Activated CD4-positive, alpha-beta T cell treated with anti-CD3 and anti-CD28 coated beads, Interleukin-2, amount 10 ng/mL, durations not matched to agents 7 days and 5 days (primary cell): ENCODE data around the gene OR1L4. TPM values are rescaled to one million over a fixed set of nuclear protein-coding genes. Genes with fewer than 3 reads are reported as not detected.

Experiments used
- CTCF ChIA-PET: fragments of 350-600 bp; sonication (Branson Sonifier 250); formaldehyde crosslinking; loops from one replicate; lab custom pipeline; 2021; ENCODE audit warnings: antibody characterized with exemption; lab: Charles Lee
- POLR2A ChIA-PET: fragments of 350-600 bp; sonication (Branson Sonifier 250); formaldehyde crosslinking; loops from one replicate; lab custom pipeline; 2021; ENCODE audit warnings: antibody characterized with exemption; lab: Charles Lee
- DNase-seq: peaks from one replicate; pipeline ENCODE4 v3.0.0-alpha.2; 2020
- H3K27ac Mint-ChIP-seq: one replicate; pipeline ENCODE4 v1.8.0; 2021; ENCODE audit warnings: mild to moderate bottlenecking, moderate library complexity, mixed read lengths
- H3K27me3 Mint-ChIP-seq: one replicate; pipeline ENCODE4 v1.8.0; 2021; ENCODE audit warnings: mixed read lengths
- H3K36me3 Mint-ChIP-seq: one replicate; pipeline ENCODE4 v1.8.0; 2021; ENCODE audit warnings: low read depth, mixed read lengths
- H3K4me1 Mint-ChIP-seq: one replicate; pipeline ENCODE4 v1.8.0; 2021; ENCODE audit warnings: mixed read lengths
- H3K4me3 Mint-ChIP-seq: one replicate; pipeline ENCODE4 v1.8.0; 2021; ENCODE audit warnings: mild to moderate bottlenecking, moderate library complexity, mixed read lengths
- H3K9me3 Mint-ChIP-seq: one replicate; pipeline ENCODE4 v1.8.0; 2021; ENCODE audit warnings: mixed read lengths
- total RNA-seq, 2 experiments: library from RNA; stranded (reverse); gene quantifications; one replicate each; pipeline ENCODE4 v1.2.3, GENCODE V29; 2021

OR1L4 gene
- total RNA-seq = not detected

- Mint-ChIP-seq H3K27me3 (no peaks in the 10 kb centered on the region), H3K9me3 (peaks cover 36% of the 10 kb centered on the region), H3K36me3 (peaks cover 2% of the 10 kb centered on the region), H3K27ac (no peak within 1 kb of the TSS), H3K4me3 (no peak within 1 kb of the TSS), H3K4me1 (no peaks in the 10 kb centered on the region)
- DNase-seq = no peak
- CTCF ChIA-PET = no interaction called here
- POLR2A ChIA-PET = no interaction called here
These were observed at the start of gene OR1L4 for GRCh38 chr9:122723690-122724089. OR1L4 (plus strand) TSS chr9:122723990; CDS start chr9:122723990, 0 bp downstream.

- Mint-ChIP-seq H3K36me3 (no peaks in the 10 kb centered on the region), H3K4me1 (no peaks in the 10 kb centered on the region), H3K27me3 (peaks cover 2% of the 10 kb centered on the region), H3K27ac (no peak overlapping the region), H3K4me3 (no peak overlapping the region), H3K9me3 (peaks cover 12% of the 10 kb centered on the region)
- no peak for DNase-seq
- CTCF ChIA-PET = no interaction called here
- POLR2A ChIA-PET = no interaction called here
These were observed 38.9 kb upstream of the OR1L4 start for GRCh38 chr9:122684851-122685250.

GRCh38 chr9:122695696-122696095, 28.1 kb upstream of the OR1L4 start:
- H3K9me3 Mint-ChIP-seq = no peaks in the 10 kb centered on the region
- H3K4me1 Mint-ChIP-seq = no peaks in the 10 kb centered on the region
- H3K4me3 Mint-ChIP-seq = no peak overlapping the region
- no peak overlapping the region for H3K27ac Mint-ChIP-seq
- H3K27me3 Mint-ChIP-seq = no peaks in the 10 kb centered on the region
- no peak for DNase-seq
- CTCF ChIA-PET = no interaction called here
- POLR2A ChIA-PET = no interaction called here
- no peaks in the 10 kb centered on the region for H3K36me3 Mint-ChIP-seq

GRCh38 chr9:122718038-122718437, 5.8 kb upstream of the OR1L4 start:
- Mint-ChIP-seq H3K27ac (no peak overlapping the region), H3K4me1 (no peaks in the 10 kb centered on the region), H3K9me3 (peaks cover 16% of the 10 kb centered on the region), H3K27me3 (no peaks in the 10 kb centered on the region), H3K36me3 (no peaks in the 10 kb centered on the region), H3K4me3 (no peak overlapping the region)
- CTCF ChIA-PET = no interaction called here
- DNase-seq = no peak
- POLR2A ChIA-PET = no interaction called here

GRCh38 chr9:122719218-122719617, 4.6 kb upstream of the OR1L4 start:
- no peaks in the 10 kb centered on the region for H3K36me3 Mint-ChIP-seq
- H3K4me3 Mint-ChIP-seq = no peak overlapping the region
- peaks cover 20% of the 10 kb centered on the region for H3K9me3 Mint-ChIP-seq
- CTCF ChIA-PET = no interaction called here
- no peak overlapping the region for H3K27ac Mint-ChIP-seq
- DNase-seq = no peak
- POLR2A ChIA-PET = no interaction called here
- no peaks in the 10 kb centered on the region for H3K4me1 Mint-ChIP-seq
- H3K27me3 Mint-ChIP-seq = no peaks in the 10 kb centered on the region

GRCh38 chr9:122742003-122742402, 18.2 kb downstream of the OR1L4 start, which contains the start of gene OR1L6:
OR1L6 (plus strand) TSS chr9:122742303; CDS start chr9:122749848, 7,545 bp downstream.
- H3K4me1 Mint-ChIP-seq = no peaks in the 10 kb centered on the region
- no peak within 1 kb of the TSS for H3K4me3 Mint-ChIP-seq
- no peaks in the 10 kb centered on the region for H3K27me3 Mint-ChIP-seq
- CTCF ChIA-PET = no interaction called here
- DNase-seq = no peak
- POLR2A ChIA-PET = no interaction called here
- no peaks in the 10 kb centered on the region for H3K36me3 Mint-ChIP-seq
- H3K27ac Mint-ChIP-seq = no peak within 1 kb of the TSS
- peaks cover 14% of the 10 kb centered on the region for H3K9me3 Mint-ChIP-seq

- CTCF ChIA-PET = no interaction called here
- POLR2A ChIA-PET = no interaction called here
- Mint-ChIP-seq H3K4me1 (no peaks in the 10 kb centered on the region), H3K4me3 (no peak overlapping the region), H3K36me3 (no peaks in the 10 kb centered on the region), H3K27me3 (no peaks in the 10 kb centered on the region), H3K9me3 (peaks cover 9% of the 10 kb centered on the region), H3K27ac (no peak overlapping the region)
- DNase-seq = no peak
These were observed 31.0 kb downstream of the OR1L4 start for GRCh38 chr9:122754825-122755224.

- H3K36me3 Mint-ChIP-seq = no peaks in the 10 kb centered on the region
- H3K4me3 Mint-ChIP-seq = no peak overlapping the region
- peaks cover 17% of the 10 kb centered on the region for H3K9me3 Mint-ChIP-seq
- DNase-seq = no peak
- no peaks in the 10 kb centered on the region for H3K4me1 Mint-ChIP-seq
- no peak overlapping the region for H3K27ac Mint-ChIP-seq
- POLR2A ChIA-PET = no interaction called here
- CTCF ChIA-PET = no interaction called here
- H3K27me3 Mint-ChIP-seq = peaks cover under 1% of the 10 kb centered on the region
These were observed 44.0 kb downstream of the OR1L4 start for GRCh38 chr9:122767817-122768216.

Other genes with a start within 250 kb of the OR1L4 start
- gene OR1J1, start 246.1 kb upstream of the OR1L4 start, total RNA-seq = not detected
- gene OR1J2, start 213.2 kb upstream of the OR1L4 start, total RNA-seq = not detected
- gene OR1J4, start 204.8 kb upstream of the OR1L4 start, total RNA-seq = not detected
- not detected for gene OR1N1, start 196.7 kb upstream of the OR1L4 start, total RNA-seq
- gene OR1N2, start 170.9 kb upstream of the OR1L4 start, total RNA-seq = not detected
- gene OR1L8, start 140.6 kb upstream of the OR1L4 start, total RNA-seq = not detected
- not detected for gene OR1Q1, start 109.3 kb upstream of the OR1L4 start, total RNA-seq
- under 1 TPM in 1 of 2 experiments, not detected in 1; 0.21 TPM for gene OR1B1, start 66.4 kb upstream of the OR1L4 start, total RNA-seq
- gene OR1L1, start 62.3 kb upstream of the OR1L4 start, total RNA-seq = not detected
- gene OR1L3, start 48.9 kb upstream of the OR1L4 start, total RNA-seq = not detected
- not detected for gene OR1L6, start 18.3 kb downstream of the OR1L4 start, total RNA-seq
- gene OR5C1, start 64.9 kb downstream of the OR1L4 start, total RNA-seq = not detected
- not detected for gene OR1K1, start 76.1 kb downstream of the OR1L4 start, total RNA-seq
- gene PDCL, start 104.6 kb downstream of the OR1L4 start, total RNA-seq = 10 to 100 TPM; 22.4 to 25.2 TPM
- gene RC3H2, start 181.4 kb downstream of the OR1L4 start, total RNA-seq = 10 to 100 TPM; 44.1 to 46.8 TPM
- gene ZBTB6, start 189.3 kb downstream of the OR1L4 start, total RNA-seq = 10 to 100 TPM; 11.8 to 12.2 TPM
- gene ZBTB26, start 207.5 kb downstream of the OR1L4 start, total RNA-seq = 1 to 10 TPM; 7.3 to 9.6 TPM
- 10 to 100 TPM; 28.4 to 32.9 TPM for gene RABGAP1, start 217.0 kb downstream of the OR1L4 start, total RNA-seq